ENCODE measurements around the gene IGF2BP2. TPM values are rescaled to one million over a fixed set of nuclear protein-coding genes. Genes with fewer than 3 reads are reported as not detected.

Gene IGF2BP2
- total and polyA plus RNA-seq, 2 of the 8 experiments (the other 6 are each of a cell fraction or from before 2014, with no cell fraction given): 7.4 to 121 TPM

- TF ChIP-seq POLR2AphosphoS5 (IDR thresholded peaks at IDR 0.05; ENCODE audit: low read depth, low read length) (no peak), RBBP5 (IDR thresholded peaks at IDR 0.05; ENCODE audit: borderline replicate concordance, low read depth, low read length) (no peak), CHD2 (IDR thresholded peaks at IDR 0.05; ENCODE audit: low read length) (no peak)
Observed at GRCh38 chr3:185734725-185735096, 90.1 kb downstream of the IGF2BP2 start (continued).

All from H1 (cell line).